Stimulated activated CD4-positive, alpha-beta T cell treated with anti-CD3 and anti-CD28 coated beads, Interleukin-12 subunit alpha, Interleukin-12 subunit beta, amount 100 ng/mL, for 4 hours (primary cell): Measurements from ENCODE around the gene NCLN.
"Not testable (repeated sequence)": the region's sequence is repeated elsewhere in the genome, so short reads cannot be mapped to it uniquely, and the experiment has no call there.

Experiments
- DNase-seq: peaks from one replicate; pipeline ENCODE4 v3.0.0-alpha.2; 2020

The NCLN gene, protein sequence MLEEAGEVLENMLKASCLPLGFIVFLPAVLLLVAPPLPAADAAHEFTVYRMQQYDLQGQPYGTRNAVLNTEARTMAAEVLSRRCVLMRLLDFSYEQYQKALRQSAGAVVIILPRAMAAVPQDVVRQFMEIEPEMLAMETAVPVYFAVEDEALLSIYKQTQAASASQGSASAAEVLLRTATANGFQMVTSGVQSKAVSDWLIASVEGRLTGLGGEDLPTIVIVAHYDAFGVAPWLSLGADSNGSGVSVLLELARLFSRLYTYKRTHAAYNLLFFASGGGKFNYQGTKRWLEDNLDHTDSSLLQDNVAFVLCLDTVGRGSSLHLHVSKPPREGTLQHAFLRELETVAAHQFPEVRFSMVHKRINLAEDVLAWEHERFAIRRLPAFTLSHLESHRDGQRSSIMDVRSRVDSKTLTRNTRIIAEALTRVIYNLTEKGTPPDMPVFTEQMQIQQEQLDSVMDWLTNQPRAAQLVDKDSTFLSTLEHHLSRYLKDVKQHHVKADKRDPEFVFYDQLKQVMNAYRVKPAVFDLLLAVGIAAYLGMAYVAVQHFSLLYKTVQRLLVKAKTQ

DNA sequence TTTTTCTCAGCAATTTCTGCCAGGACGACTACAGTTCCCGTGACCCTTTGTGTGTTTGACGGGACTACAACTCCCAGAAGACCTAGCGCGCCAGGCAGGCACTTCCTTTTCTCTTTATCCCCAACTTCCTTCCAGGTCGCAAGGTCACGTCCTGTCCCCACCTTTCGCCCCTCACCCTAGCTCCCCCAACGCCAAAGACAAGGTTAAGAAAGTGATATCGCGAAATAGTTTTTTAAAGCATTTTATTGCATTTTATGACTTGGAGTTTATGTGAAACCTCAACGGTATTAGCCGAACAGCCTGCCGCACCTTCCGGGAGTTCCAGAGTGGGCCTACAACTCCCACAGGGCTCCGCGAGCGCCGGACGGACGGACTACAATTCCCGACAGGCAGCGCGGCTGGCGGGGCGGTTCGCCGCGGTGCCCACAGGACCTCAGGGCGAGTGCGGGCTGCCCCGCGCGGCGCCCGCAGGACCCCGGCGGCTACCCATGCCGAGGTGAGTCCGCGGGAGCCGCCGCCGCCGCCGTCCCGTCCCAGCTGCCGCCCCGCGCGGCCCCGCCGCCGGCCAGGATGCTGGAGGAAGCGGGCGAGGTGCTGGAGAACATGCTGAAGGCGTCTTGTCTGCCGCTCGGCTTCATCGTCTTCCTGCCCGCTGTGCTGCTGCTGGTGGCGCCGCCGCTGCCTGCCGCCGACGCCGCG, at the start of gene NCLN:
TSS of gene NCLN (plus strand) at position 470 of the 699 bp plus-strand sequence. CDS start at position 571, 101 bp downstream.
- peak; percentile 93 for DNase-seq

DNA sequence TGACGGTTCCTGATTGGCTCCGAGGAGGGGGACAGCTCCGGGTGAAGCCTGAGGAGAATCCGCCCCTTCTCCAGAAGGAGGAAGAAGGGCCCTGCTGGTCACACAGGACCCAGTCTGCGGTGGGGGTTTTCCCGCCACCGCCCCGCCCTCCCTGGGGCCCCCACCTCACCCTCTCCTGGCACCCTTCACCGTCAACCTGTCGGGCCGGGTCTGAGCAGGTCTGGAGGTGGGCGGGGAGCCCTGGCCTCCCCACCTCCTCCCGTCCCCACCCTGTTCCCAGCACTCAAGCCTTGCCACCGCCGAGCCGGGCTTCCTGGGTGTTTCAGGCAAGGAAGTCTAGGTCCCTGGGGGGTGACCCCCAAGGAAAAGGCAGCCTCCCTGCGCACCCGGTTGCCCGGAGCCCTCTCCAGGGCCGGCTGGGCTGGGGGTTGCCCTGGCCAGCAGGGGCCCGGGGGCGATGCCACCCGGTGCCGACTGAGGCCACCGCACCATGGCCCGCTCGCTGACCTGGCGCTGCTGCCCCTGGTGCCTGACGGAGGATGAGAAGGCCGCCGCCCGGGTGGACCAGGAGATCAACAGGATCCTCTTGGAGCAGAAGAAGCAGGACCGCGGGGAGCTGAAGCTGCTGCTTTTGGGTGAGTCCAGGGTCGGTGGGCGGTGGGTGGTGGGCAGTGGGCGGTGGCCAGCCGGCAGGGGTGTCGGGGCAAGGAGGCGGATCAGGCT, 49.6 kb upstream of the NCLN start, which contains the start of gene GNA15:
TSS of gene GNA15 (plus strand) at position 73 of the 723 bp plus-strand sequence. CDS start at position 491, 418 bp downstream.
- peak; percentile 17 for DNase-seq

DNA sequence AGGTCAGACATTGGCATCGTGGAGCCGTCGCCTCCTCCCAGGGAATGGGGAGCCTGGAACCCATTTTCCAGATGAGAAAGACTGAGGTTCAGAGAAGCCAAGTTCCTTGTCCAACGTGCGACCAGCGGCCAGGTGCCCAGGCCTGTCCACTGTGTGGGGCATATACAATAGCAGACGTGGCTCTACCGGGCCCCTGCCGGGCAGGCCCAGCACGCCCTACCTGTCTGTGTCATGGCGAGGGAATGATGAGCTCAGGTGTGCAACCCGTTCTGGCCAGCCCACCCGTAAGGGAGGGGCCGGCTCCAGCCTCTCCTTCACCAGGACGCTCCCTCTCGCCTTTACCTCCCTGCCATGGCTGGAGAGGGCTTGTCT, 49.1 kb upstream of the NCLN start:
- no peak for DNase-seq

DNA sequence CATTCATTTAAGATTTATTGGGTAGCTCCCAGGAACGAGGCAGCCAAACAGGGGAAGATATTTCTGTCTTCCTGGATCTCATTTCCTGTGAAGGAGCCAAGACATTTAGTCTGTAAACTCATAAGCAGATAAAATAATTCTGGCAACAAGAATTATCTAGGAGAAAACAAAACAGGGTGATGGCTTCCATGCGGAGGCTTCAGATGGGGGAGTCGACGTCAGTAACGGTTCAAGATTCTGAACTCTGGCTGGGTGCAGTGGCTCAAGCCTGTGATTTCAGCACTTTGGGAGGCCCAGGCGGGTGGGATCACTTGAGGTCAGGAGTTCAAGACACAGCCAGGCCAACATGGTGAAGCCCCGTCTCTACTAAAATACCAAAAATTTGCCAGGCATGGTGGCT, 48.6 kb upstream of the NCLN start:
- no peak for DNase-seq

DNA sequence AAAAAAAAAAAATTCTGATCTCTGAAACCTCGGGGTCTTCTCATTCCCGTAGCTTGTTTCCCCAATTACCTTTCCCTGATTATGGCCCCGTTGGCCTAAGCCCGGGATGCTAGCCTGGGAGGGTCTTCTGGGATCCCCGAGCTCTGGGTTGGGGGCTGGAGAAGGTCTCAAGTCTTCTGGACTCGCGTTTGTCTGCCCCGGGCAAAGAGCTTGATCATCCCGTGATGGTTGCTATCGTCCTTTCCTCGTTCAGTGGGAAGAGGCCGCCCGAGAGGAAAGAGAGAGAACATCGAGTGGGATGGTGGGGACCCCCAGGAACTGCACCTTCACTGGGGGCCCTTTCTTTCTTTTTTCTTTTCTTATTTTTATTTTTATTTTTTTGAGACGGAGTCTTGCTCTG, 47.5 kb upstream of the NCLN start:
- DNase-seq, result no peak

DNA sequence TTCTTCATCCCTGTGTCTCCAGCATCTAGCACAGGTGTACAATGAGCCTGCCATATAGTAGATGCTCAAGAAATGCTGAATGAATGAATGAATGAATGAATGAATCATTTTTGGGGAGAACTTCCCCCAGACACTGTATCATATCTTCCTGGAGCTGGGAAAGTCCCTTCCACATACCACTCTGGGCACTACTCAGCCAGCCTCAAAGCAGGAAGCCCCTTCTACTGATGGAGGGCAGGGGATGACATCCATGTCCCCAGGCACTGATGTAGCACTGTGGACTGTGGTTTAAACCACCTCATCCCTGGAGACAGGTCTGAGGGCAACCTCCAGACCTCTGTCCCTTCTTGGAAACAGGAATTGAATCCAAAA, 45.1 kb upstream of the NCLN start:
- no peak for DNase-seq

DNA sequence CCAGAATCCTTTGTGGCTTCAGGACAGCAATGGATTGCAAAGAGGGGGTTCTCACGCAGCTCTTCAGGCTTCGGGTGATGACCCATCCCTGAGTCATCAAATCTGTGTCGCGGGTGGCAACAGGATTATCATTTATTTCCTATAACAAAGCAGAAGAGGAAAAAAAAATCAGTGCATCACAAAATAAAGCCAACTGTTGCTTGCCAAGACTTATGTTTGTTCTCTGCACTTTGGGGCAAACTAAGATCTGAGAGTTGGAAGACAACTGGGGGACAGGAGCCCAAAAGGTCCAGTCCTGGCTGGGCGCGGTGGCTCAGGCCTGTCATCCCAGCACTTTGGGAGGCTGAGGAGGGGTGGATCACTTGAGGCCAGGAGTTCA, 43.4 kb upstream of the NCLN start:
- DNase-seq, result peak; percentile 44

DNA sequence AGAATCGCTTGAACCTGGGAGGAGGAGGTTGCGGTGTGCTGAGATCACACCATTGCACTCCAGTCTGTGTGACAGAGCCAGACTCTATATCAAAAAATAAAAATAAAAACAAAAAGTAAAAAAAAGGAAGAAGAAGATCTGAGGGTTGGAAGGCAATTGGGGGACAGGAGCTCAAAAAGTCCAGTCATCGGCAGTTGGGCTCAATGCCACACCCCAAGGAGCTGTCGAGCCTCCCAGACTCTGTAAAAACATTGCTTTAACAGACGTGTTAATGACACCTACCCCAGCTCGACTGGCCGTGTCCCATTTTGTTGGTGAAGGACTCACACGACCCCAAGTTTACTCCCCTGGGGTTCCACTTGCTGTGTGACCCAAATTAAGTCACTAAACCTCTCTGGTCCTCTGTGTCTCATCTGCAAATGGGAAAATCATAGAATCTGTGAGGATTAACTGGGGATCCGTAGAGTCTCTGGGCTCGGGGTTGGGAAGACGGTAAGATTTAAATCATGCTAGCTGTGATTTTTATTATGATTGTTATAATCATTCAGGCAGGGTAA, 42.9 kb upstream of the NCLN start:
- DNase-seq, result no peak

DNA sequence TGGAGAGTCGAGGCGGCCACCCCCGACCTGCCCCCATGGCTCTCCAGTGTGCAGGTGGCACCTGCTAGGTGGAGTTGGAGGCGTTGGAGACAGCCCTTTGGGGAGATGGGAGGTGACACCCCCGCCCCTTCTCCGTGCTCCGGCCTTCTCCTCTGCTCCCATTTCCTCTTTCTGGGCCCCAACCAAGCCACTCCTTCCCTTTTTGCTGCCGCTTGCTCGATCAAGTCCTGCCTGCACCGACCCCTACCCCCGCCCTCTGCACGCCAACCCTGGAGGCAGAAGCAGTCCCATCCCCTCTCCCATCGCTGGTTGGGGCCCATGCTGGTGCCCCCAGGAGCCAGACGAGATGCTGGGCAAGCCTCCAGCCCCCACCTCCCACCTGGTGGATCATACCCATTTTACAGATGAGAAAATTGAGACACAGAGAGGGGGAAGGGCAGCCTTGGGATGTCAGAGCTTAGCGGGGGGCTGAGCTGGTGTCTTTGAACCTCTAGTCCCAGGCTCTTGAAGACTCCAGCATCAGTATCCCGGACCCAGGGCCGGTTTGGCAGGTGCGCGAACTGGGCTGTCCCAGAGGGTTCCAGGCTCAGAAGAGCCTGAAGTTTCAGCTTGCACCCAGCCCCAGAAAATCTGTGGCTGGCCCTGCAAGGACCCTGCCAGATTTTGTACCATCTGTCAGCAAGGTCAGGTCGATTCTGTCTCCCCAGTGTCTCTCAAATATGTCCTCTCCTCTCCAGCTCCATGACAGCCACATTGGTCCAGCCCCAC, 39.6 kb upstream of the NCLN start:
- no peak for DNase-seq

DNA sequence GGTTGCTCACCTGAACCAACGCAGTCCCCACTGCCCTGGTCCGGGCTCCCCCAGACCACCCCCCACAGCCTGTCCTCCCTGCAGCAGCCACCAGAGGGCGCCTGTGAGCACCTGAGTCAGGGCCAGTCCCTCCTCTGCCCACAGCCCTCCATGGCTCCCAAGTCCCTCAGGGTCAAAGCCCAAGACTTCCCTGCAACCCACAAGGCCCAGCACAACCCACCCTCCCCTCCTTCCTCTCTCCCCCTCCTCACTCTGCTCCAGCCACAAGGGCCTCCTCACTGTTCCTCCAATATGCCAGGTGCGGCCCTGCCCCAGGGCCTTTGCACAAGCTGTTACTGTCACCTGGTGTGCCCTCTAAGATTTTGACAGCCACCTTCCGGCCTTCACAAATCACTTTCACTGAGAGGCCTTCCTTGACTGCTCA, 39.0 kb upstream of the NCLN start:
- peak; percentile 68 for DNase-seq

DNA sequence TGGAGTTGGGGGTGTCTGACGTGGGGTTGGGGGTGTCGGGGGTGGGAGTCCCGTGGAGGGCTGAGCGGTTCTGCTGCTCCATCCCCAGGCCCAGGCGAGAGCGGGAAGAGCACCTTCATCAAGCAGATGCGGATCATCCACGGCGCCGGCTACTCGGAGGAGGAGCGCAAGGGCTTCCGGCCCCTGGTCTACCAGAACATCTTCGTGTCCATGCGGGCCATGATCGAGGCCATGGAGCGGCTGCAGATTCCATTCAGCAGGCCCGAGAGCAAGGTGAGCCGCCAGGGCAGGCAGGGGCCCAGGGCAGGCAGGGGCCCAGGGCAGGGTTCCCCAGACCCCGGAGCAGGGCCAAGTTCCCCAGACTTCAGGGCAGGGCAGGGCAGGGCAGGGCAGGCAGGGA, 37.2 kb upstream of the NCLN start:
- DNase-seq, result no peak

DNA sequence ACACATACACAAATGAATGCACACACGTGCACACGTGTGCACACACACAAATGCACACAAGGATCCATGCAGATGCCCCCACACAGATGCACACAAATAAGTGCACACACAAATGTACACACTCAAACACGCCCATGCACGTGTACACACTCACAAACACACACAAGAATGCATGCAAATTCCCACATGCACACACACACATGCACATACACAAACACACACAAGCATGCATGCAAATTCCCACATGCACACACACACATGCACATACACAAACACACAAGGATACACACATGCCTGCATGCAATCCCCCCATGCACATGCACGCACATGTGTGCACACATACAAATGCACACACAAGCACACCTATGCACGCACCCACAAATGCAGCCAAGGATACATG, 36.6 kb upstream of the NCLN start:
- DNase-seq, result no peak

DNA sequence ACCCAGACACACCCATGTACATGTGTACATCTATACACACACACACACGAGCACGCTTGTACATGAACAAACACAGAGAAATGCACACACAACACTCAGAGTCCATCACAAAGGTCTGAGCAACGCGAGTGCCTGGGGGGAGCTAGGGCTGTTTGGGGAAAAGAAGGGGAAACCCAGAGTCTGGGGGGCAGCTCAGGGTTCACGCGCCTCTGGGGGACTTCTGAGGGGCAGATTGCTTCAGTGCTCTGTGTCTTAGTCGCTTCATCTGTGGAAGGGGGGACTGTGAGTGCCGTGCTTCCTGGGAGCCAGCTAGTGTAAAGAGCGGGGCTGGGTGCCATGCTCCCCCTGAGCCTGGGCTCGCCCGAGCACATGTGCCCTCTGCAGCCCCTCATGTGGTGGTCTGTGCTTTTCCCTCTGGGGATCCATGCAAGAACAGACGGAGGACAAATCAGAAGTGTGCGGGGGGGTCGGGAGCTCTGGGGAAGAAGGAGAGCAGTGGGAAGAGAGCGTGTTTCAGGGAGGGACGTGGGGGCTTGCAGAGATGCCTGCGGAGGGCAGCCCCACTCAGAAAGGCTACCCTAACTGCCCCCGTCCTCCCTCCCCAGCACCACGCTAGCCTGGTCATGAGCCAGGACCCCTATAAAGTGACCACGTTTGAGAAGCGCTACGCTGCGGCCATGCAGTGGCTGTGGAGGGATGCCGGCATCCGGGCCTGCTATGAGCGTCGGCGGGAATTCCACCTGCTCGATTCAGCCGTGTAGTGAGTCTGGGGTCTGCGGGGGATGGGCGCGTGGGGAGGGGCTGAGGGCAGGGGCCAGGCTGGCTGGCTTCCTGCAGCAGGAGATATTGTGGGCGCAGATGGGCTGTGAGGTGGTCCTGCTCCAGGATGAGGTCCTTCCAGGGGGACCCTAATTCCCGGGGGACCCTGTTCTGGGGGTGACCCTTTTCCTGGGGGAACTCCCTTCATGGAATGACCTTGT, 35.9 kb upstream of the NCLN start:
- DNase-seq, result no peak

DNA sequence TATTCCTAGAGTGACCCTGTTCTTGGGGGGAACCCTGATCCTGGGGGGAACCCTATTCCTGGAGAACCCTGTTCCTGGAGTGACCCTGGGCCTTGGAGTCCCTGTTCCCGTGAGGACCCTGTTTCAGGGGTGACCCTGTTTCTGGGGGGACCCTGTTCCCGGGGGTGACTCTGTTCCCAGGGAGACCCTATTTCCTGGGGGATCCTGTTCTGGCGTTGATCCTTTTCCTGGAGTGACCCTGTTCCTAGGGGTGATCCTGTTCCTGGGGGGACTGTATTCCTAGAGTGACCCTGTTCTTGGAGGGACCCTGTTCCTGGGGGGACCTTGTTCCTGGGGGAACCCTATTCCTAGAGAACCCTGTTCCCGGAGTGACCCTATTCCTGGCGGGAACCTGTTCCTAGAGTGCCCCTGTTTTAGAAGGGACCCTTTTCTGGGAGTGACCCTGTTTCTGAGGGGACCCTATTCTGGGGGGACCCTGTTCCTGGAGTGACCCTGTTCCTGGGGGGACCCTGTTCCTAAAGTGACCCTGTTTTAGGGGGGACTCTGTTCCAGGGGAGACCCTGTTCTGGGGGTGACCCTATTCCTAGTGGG, 34.9 kb upstream of the NCLN start:
- DNase-seq, result no peak

DNA sequence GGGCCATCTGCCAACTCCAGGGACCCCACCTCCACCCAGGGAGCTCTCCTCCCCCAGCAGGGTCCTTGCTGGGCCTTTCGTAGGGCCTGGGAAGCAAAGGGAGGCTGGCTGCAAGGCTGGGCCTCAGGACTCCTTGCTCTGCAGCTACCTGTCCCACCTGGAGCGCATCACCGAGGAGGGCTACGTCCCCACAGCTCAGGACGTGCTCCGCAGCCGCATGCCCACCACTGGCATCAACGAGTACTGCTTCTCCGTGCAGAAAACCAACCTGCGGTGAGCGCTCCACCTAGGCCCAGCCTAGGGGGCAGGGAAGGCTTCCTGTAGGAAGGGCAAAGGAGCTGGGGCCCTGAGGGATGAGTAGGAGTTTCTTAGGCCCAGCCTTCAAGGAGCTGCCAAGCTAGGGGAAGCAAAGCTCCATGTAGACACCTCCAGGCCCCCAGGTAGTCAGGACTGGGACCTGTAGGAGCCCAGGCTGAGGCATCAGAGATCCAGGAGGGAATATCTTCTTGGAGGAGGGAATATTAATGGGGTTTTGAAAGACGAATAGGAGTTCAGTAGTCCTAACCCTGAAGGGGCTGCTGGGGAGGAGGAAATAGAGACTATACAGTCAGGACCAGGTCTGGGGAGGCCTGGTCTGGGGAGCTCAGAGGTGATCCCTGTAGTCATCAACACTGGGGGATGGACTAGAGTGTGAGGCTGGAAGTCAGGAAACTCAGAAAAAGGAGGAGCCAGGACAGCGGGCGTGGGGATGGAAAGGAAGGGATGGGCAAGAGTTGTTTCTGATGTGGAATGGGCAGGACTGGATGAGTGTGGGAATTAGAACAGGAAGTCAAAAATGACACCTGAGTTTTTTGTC, 33.9 kb upstream of the NCLN start:
- no peak for DNase-seq

DNA sequence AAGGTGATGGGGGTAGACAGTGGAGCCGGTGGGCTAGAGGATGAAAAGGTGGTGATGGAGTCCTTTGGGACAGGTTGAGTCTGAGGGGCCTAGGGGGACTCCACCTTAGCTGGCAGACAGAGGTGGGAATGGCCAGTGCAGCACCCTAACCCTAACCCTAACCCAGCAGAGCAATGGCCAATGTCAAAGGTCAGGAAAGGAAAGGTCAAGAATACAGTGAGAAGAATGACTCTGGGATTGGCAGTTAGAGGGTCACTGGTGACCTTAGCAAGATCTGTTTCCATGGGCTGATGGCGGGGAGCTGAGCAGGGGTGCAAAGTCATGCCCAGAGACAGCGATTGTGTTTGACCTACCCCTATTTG, 33.3 kb upstream of the NCLN start:
- DNase-seq, result no peak

DNA sequence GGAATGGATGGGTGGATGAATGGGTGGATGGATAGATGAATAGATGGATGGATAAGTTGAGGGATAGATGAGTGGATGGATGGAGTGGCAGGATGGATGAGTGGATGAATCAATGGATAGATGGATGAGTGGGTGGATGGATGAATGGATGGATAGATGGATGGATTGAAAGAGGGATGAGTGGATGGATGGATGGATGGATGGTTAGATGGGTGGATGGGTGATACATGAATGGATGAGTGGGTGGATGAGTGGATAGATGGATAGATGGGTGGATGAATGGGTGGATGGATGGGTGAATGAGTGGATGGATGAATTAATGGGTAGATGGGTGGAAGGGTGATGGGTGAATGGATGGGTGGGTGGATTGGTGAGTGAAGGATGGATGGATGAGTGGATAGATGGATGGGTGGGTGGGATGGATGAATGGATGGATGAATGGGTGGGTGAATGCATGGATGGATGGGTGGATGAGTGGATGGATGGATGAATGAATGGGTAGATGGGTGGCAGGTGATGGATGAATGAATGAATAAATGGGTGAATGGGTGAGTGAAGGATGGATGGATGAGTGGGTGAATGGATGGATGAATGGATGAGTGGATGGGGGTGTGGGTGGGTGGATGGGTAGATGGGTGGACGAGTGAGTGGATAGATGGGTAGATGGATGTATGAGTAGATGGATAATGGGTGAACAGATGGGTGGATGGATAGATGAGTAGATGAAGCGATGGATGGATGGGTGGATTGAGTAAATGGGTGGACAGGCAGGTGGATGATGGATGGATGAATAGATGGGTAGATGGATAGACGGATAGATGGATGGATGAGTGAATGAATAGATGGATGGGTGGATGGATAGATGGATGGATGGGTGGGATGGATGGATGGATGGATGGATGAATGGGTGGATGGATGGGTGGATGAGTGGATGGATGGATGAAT, 32.2 kb upstream of the NCLN start:
- no peak for DNase-seq

DNA sequence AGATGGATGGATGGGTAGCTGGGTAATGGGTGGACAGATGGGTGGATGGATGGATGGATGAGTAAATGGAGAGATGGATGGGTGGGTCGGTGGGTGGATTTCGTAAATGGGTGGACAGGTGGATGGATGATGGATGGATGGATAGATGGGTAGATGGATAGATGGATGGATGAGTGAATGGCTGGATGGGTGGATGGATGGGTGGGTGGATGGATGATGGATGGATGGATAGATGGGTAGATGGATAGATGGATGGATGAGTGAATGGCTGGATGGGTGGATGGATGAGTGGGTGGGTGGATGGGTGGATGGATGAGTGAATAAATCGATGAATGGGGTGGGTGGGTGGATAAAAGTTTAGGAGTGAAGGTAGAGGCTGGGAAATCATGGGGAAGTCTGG, 31.3 kb upstream of the NCLN start:
- DNase-seq, result not testable (repeated sequence)
